ACC112 (cell line): ENCODE measurements around the gene ZNF593.

Source experiments
- H2AFZ ChIP-seq: fragments of 200-600 bp; sonication (generic); one replicate; pipeline ENCODE4 v1.6.0; 2017; ENCODE audit warnings: antibody characterized with exemption, low read length; ENCODE audit not compliant: unreplicated experiment
- H3K27ac ChIP-seq: fragments of 200-600 bp; sonication (generic); 2 replicates; pipeline ENCODE4 v1.5.1; 2014; ENCODE audit warnings: low read depth, mild to moderate bottlenecking, antibody characterized with exemption, low read length, moderate library complexity
- H3K27me3 ChIP-seq: fragments of 200-600 bp; sonication (generic); 2 replicates; pipeline ENCODE4 v1.6.1; 2014; ENCODE audit warnings: mild to moderate bottlenecking, antibody characterized with exemption, low read length, moderate library complexity, mixed read lengths; ENCODE audit not compliant: insufficient read depth
- H3K36me3 ChIP-seq: fragments of 200-600 bp; sonication (generic); 2 replicates; pipeline ENCODE4 v1.6.1; 2016; ENCODE audit warnings: mild to moderate bottlenecking, antibody characterized with exemption, low read length, moderate library complexity, mixed read lengths; ENCODE audit not compliant: insufficient read depth
- H3K4me1 ChIP-seq: fragments of 200-600 bp; sonication (generic); one replicate; pipeline ENCODE4 v1.6.1; 2016; ENCODE audit warnings: low read length, mixed read lengths; ENCODE audit not compliant: insufficient read depth, unreplicated experiment, control insufficient read depth
- H3K4me3 ChIP-seq: fragments of 200-600 bp; sonication (generic); 2 replicates; pipeline ENCODE4 v1.5.1; 2014; ENCODE audit warnings: mild to moderate bottlenecking, low read depth, low read length
- H3K79me2 ChIP-seq: fragments of 200-600 bp; sonication (generic); one replicate; pipeline ENCODE4 v1.6.0; 2016; ENCODE audit warnings: low read length; ENCODE audit not compliant: control insufficient read depth, unreplicated experiment, insufficient read depth

ZNF593 gene

DNA sequence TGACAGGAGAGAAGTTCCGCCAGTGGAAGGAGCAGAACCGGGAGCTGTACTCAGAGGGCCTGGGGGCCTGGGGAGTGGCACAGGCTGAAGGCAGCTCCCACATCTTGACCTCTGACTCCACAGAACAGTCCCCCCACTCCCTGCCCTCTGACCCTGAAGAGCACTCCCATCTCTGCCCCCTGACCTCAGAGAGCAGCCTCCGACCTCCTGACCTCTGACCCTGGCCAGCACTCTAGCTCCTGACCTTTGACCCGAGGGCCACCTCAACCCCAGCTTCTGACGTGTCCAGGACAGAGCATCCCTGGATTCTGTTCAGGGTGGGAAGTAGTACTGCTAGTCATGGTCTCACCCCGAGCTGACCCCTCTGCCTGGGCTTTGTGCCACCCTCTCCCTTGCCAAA, 19.6 kb downstream of the ZNF593 start:
- H2AFZ ChIP-seq = no peak overlapping the region
- no peaks in the 10 kb centered on the region for H3K27me3 ChIP-seq
- H3K36me3 ChIP-seq = no peaks in the 10 kb centered on the region
- no peak overlapping the region for H3K27ac ChIP-seq
- H3K4me1 ChIP-seq = no peaks in the 10 kb centered on the region
- H3K4me3 ChIP-seq = no peak overlapping the region
- H3K79me2 ChIP-seq = no peaks in the 10 kb centered on the region

DNA sequence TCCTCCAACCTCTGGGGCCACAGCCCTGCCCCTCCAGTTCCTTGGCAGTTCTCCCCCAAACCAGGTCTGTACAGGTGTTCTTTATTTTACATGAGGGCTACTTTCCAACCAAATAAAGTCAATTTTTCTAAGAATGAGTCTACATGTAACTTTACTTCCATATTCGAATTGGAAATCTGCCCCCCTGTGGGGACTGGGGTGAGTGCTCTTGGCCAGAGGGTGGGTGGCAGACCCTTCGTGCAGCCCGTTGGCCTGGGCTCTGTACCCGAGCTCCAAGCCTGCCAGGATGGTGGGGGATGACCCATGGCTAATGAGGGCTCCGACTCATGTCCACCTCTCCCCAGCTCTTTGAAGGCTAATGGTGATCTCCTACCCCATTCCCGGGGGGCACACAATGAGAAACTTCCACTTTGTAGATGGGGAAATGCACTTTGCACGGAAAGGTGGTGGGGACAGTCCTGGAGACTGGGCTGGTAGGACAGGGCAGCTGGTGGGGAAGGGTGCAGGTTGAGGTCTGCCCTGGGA, 20.1 kb downstream of the ZNF593 start:
- H3K27me3 ChIP-seq = no peaks in the 10 kb centered on the region
- H3K4me1 ChIP-seq = no peaks in the 10 kb centered on the region
- H3K36me3 ChIP-seq = no peaks in the 10 kb centered on the region

DNA sequence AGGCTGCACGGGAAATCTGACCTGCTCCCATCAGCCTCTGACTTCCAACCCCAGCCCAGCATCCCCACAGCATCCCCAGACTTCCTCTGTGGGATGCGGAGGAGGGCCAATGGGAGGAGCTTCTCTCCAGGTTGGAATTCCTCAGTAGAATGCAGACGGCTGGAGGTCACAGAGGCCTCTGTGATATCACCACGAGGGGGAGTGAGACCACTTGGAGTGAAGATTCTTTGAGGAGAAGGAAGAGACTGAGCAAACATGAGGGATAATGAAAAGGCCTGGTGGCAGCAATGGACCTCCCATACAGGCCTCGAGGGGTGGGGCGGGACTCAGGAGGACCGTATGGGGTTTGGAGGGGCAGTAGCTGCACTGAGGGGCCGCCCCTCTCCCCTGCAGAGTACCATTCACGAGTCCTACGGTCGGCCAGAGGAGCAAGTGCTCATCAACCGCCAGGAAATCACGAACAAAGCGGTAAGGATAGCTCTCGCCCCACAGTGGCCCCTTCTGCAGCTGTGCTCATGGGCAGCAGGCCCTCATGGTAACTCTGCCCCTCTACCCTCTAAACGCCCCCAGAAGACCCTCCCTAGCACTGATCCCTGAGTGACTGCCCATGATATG, 20.8 kb downstream of the ZNF593 start, which contains the start of gene CATSPER4:
Gene CATSPER4, plus strand, starts transcription at position 230 of the 615 bp plus-strand sequence. Its CDS starts 26 bp downstream, at position 256.
- H3K36me3 ChIP-seq = no peaks in the 10 kb centered on the region
- no peaks in the 10 kb centered on the region for H3K4me1 ChIP-seq
- no peaks in the 10 kb centered on the region for H3K79me2 ChIP-seq
- no peak within 1 kb of the TSS for H2AFZ ChIP-seq
- no peak within 1 kb of the TSS for H3K27ac ChIP-seq
- no peak within 1 kb of the TSS for H3K4me3 ChIP-seq
- H3K27me3 ChIP-seq = no peaks in the 10 kb centered on the region

More for the DNA sequence above, 20.1 kb downstream of the ZNF593 start:
- Histone ChIP-seq H2AFZ (no peak overlapping the region), H3K79me2 (no peaks in the 10 kb centered on the region), H3K27ac (no peak overlapping the region), H3K4me3 (no peak overlapping the region)

DNA sequence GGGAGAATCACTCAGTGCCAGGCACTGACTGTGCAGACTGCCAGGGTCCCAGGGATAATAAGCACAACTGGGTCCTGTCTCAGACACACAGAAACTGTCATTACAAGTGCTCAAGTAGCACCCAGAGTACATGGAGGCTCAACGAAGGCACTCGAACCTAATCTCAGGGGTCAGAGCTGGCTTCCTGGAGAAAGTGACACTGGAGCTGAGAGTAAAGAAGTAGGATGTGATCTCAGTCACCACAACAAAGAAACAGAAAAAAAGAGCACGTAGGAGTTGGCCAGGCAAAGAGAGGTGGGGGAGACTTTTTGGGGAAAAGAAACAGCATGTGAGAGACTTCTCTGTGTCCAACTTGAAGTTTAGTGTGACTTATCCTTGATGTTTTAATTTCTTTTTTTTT, 22.0 kb downstream of the ZNF593 start:
- no peaks in the 10 kb centered on the region for H3K27me3 ChIP-seq
- no peak overlapping the region for H2AFZ ChIP-seq

GRCh38 chr1:26195805-26196204, 26.1 kb downstream of the ZNF593 start:
- Histone ChIP-seq H3K4me3 (no peak overlapping the region), H3K27ac (no peak overlapping the region), H2AFZ (no peak overlapping the region), H3K36me3 (no peaks in the 10 kb centered on the region), H3K4me1 (no peaks in the 10 kb centered on the region), H3K79me2 (no peaks in the 10 kb centered on the region), H3K27me3 (no peaks in the 10 kb centered on the region)

More for the DNA sequence above, 22.0 kb downstream of the ZNF593 start:
- Histone ChIP-seq H3K36me3 (no peaks in the 10 kb centered on the region), H3K4me1 (no peaks in the 10 kb centered on the region), H3K79me2 (no peaks in the 10 kb centered on the region), H3K27ac (no peak overlapping the region), H3K4me3 (no peak overlapping the region)

DNA sequence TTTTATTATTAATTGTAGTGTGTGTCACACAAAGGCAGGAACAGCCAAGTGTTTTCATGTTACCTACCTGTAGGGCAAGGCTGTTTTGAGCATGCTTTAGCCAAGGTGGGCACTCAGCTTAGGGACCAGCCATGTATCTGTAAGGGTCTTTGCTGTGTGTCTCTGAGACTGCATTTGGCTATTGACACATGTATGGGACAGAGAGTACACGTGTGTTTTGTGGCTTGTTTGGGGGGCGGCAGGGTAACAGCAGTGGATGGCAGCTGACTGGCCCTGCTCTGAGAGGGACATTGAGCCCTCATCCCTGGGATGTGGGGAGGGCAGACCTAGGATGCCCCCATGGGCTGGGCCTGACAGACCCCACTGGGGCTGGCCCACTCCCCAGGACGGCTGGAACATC, 27.6 kb downstream of the ZNF593 start:
- no peaks in the 10 kb centered on the region for H3K4me1 ChIP-seq
- no peaks in the 10 kb centered on the region for H3K27me3 ChIP-seq
- H3K36me3 ChIP-seq = no peaks in the 10 kb centered on the region
- H3K27ac ChIP-seq = no peak overlapping the region
- no peak overlapping the region for H3K4me3 ChIP-seq
- H3K79me2 ChIP-seq = no peaks in the 10 kb centered on the region
- no peak overlapping the region for H2AFZ ChIP-seq

DNA sequence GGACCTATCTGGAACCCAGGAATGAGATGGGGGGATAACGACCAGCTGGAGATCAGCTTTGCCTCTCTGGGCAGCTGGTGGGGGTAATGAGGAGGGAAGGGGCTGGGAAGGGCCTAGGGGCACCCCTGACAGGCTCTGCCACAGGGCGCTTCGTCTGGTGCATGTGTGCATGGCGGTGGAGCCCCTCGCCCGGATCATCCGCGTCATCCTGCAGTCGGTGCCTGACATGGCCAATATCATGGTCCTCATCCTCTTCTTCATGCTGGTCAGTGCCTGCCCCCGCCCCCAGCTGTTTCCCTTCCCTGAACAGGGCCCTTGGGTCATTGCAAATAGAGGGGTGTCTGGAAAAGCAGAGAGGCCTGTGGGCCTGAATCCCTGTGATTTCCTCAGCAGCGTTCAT, 28.1 kb downstream of the ZNF593 start:
- H3K79me2 ChIP-seq = no peaks in the 10 kb centered on the region
- no peak overlapping the region for H2AFZ ChIP-seq
- H3K27me3 ChIP-seq = 0 out of 2 replicates have a peak, but pooled peaks cover 5% of the 10 kb centered on the region
- H3K4me3 ChIP-seq = no peak overlapping the region
- H3K4me1 ChIP-seq = no peaks in the 10 kb centered on the region
- no peaks in the 10 kb centered on the region for H3K36me3 ChIP-seq
- no peak overlapping the region for H3K27ac ChIP-seq

GRCh38 chr1:26200413-26200812, 30.7 kb downstream of the ZNF593 start:
- H3K27me3 ChIP-seq = peaks cover 17% of the 10 kb centered on the region
- no peaks in the 10 kb centered on the region for H3K36me3 ChIP-seq
- no peak overlapping the region for H3K4me3 ChIP-seq
- H3K79me2 ChIP-seq = no peaks in the 10 kb centered on the region
- H3K27ac ChIP-seq = no peak overlapping the region
- H3K4me1 ChIP-seq = no peaks in the 10 kb centered on the region
- H2AFZ ChIP-seq = no peak overlapping the region

GRCh38 chr1:26203642-26204318, 34.1 kb downstream of the ZNF593 start:
- Histone ChIP-seq H3K4me3 (no peak overlapping the region), H3K4me1 (no peaks in the 10 kb centered on the region), H3K36me3 (no peaks in the 10 kb centered on the region), H3K27ac (no peak overlapping the region), H3K27me3 (peaks cover 17% of the 10 kb centered on the region), H2AFZ (no peak overlapping the region), H3K79me2 (no peaks in the 10 kb centered on the region)

DNA sequence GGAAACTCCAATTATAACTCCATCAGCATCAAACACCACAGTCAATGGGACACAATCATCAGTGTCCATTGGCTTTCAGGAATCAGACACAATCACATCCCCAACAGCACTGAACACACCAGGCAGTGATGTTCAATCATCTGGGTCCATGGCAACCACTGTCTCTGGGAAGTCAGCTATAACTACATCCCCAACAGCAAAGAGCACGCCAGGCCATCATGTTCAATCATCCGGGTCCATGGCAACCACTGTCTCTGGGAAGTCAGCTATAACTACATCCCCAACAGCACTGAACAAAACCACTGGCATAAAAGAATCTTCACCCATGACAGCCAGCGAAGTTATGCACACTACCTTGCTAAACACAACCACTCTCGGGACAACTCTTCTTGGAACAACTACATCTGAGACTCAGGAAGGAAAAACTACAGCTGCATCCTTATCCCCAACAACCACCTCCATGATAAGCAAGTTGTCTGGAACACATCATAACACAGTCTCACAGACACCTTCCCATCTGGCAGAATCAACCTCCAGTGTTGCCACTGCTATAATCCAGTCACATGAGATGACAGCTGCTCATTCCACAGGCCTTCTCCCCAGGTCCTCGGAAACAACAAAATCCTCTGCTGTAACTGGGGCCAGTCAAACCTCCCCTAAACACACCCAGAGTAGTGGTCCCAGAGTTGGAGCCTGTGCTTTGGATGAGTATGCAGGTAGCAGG, 40.6 kb downstream of the ZNF593 start:
- Histone ChIP-seq H3K79me2 (no peaks in the 10 kb centered on the region), H2AFZ (no peak overlapping the region), H3K36me3 (no peaks in the 10 kb centered on the region), H3K27me3 (peaks cover 12% of the 10 kb centered on the region), H3K4me3 (no peak overlapping the region), H3K27ac (no peak overlapping the region), H3K4me1 (no peaks in the 10 kb centered on the region)
